GM12878 (cell line): ENCODE results near the gene FKBP1B. TPM values are rescaled to one million over a fixed set of nuclear protein-coding genes. Genes with fewer than 3 reads are reported as not detected.

Experiments used
- ATAC-seq: fragments of 200-7000 bp; cut with Tn5 transposase; 3 replicates; pipeline ENCODE4 v1.9.1; 2020; ENCODE audit warnings: mild to moderate bottlenecking, moderate library complexity
- BruUV-seq: library from RNA; stranded (reverse); fragments of 400-500 nt; replicated peaks from 2 replicates; lab custom pipeline; 2021; lab: Mats Ljungman, UMichigan
- CTCF ChIA-PET: fragments of 300-600 bp; sonication (Branson Sonifier 250); formaldehyde crosslinking; extraction: SDS; loops from one replicate; lab custom pipeline; 2021; ENCODE audit warnings: inconsistent platforms; lab: Yijun Ruan, JAX
- POLR2A ChIA-PET: fragments of 350-600 bp; formaldehyde crosslinking; extraction: SDS; loops from one replicate; lab custom pipeline; 2021; ENCODE audit warnings: inconsistent platforms; lab: Charles Lee
- RAD21 ChIA-PET: fragments of 300-600 bp; sonication (Branson Sonifier 250); formaldehyde crosslinking; loops from one replicate; lab custom pipeline; 2023; ENCODE audit warnings: antibody characterized with exemption; ENCODE audit not compliant: unreplicated experiment; lab: Charles Lee
- SMC1A ChIA-PET: fragments of 300-600 bp; sonication (Branson Sonifier 250); formaldehyde crosslinking; loops from one replicate; lab custom pipeline; 2023; ENCODE audit not compliant: unreplicated experiment, uncharacterized antibody; lab: Charles Lee
- DNase-seq: peaks from one replicate; pipeline ENCODE4 v3.0.0-alpha.2; 2011; ENCODE audit warnings: low read depth, low spot score
- FAIRE-seq: peaks from 3 replicates; lab custom pipeline; 2011; peaks lifted over from hg19 to GRCh38; lab: Jason Lieb, UNC
- H2AFZ ChIP-seq: 2 replicates; pipeline ENCODE4 v1.6.0; 2011; ENCODE audit warnings: low read depth, low read length, control low read depth; ENCODE audit not compliant: control insufficient read depth
- H3K27ac ChIP-seq: 2 replicates; pipeline ENCODE4 v1.5.1; 2011; ENCODE audit warnings: control low read depth; ENCODE audit not compliant: control insufficient read depth, insufficient read depth
- H3K27me3 ChIP-seq, 2 experiments: replicated peaks in 1 of 2; 2 replicates each; pipeline versions ENCODE4 v1.6.0 to v1.6.1; 2011; ENCODE audit warnings: low read length in 1 of 2; ENCODE audit not compliant: control insufficient read depth in 2 of 2, insufficient read depth in 2 of 2
- H3K36me3 ChIP-seq, 2 experiments: 2 replicates each; pipeline ENCODE4 v1.5.1; 2011; ENCODE audit warnings: low read length in 1 of 2; ENCODE audit not compliant: control insufficient read depth in 2 of 2, insufficient read depth in 2 of 2
- H3K4me1 ChIP-seq: 2 replicates; pipeline ENCODE4 v1.6.1; 2011; ENCODE audit warnings: mild to moderate bottlenecking, low read length, moderate library complexity, mixed read lengths; ENCODE audit not compliant: control insufficient read depth, insufficient read depth
- H3K4me2 ChIP-seq: 2 replicates; pipeline ENCODE4 v1.6.0; 2011; ENCODE audit warnings: control low read depth; ENCODE audit not compliant: control insufficient read depth, insufficient read depth
- H3K4me3 ChIP-seq: fragments of 200-600 bp; sonication (generic); 2 replicates; pipeline ENCODE4 v1.5.1; 2016
- H3K79me2 ChIP-seq: 2 replicates; pipeline ENCODE4 v1.6.0; 2011; ENCODE audit warnings: low read length; ENCODE audit not compliant: control insufficient read depth, insufficient read depth
- H3K9ac ChIP-seq: 2 replicates; pipeline ENCODE4 v1.8.0; 2011; ENCODE audit warnings: low read length, control low read depth, mixed read lengths; ENCODE audit not compliant: control insufficient read depth, insufficient read depth
- H3K9me3 ChIP-seq: replicated peaks from 3 replicates; pipeline ENCODE4 v1.5.1; 2011; ENCODE audit warnings: mild to moderate bottlenecking, low read length; ENCODE audit not compliant: control insufficient read depth, insufficient read depth
- H4K20me1 ChIP-seq: 2 replicates; pipeline ENCODE4 v1.6.0; 2011; ENCODE audit not compliant: control insufficient read depth, insufficient read depth
- MEF2B ChIP-seq: fragments of 450-650 bp; IDR thresholded peaks from 2 replicates; pipeline ENCODE4 v1.6.1; 2018; ENCODE audit warnings: mild to moderate bottlenecking, moderate library complexity; ENCODE audit not compliant: partially characterized antibody, poor library complexity, severe bottlenecking
- SMAD1 ChIP-seq: fragments of 450-650 bp; IDR thresholded peaks from 2 replicates; pipeline ENCODE4 v1.6.1; 2018; ENCODE audit warnings: mild to moderate bottlenecking, low read depth; ENCODE audit not compliant: partially characterized antibody
- SUPT20H ChIP-seq: IDR thresholded peaks from 2 replicates; pipeline ENCODE4 v1.6.1; 2011; ENCODE audit warnings: low read depth, mild to moderate bottlenecking, low read length, moderate library complexity, borderline replicate concordance; ENCODE audit not compliant: control insufficient read depth
- WGBS: methylation state at CpG from one replicate; pipeline ENCODE4 v1.1.6; 2016; ENCODE audit warnings: low lambda C conversion rate; ENCODE audit not compliant: insufficient replicate concordance, insufficient coverage; ENCODE audit errors: missing lambda C conversion rate; 5-methylcytosine and 5-hydroxymethylcytosine counted together
- in situ Hi-C: fragments of 300-500 bp; cut with MboI; formaldehyde crosslinking; loops from 9 replicates; pipeline ENCODE4 v1.14.3; 2018; ENCODE audit warnings: mixed read lengths
- intact Hi-C: fragments of 100-400 bp; cut with micrococcal nuclease; formaldehyde crosslinking; loops from one replicate; pipeline ENCODE4 v1.14.2; 2022; ENCODE audit not compliant: unreplicated experiment
- polyA plus RNA-seq, 11 experiments: library from polyadenylated mRNA; depleted of rRNA in 4 of 11; unstranded in 6 of 11; stranded (reverse) in 5 of 11; fragments of >200 nt; fragmentation: Nextera tagmentation in 4 of 11; fragmentation: Illumina TruSeq in 1 of 11; extraction: Ambion mirVana in 4 of 11; extraction: Trizol in 1 of 11; gene quantifications; 1 replicate in 1 of 11; 2 replicates in 10 of 11; pipeline versions ENCODE4 v1.2.1 to v1.2.3, GENCODE V29; 2011 to 2016; ENCODE audit warnings: inconsistent platforms in 2 of 11, missing spikeins in 2 of 11, low read depth in 1 of 11
- total RNA-seq, 4 experiments: library from RNA; depleted of rRNA in 3 of 4; stranded (reverse); fragments of >200 nt in 3 of 4; fragmentation: Illumina TruSeq in 1 of 4; extraction: Trizol in 1 of 4; gene quantifications; 2 replicates each; pipeline versions ENCODE4 v1.2.1 to v1.2.3, GENCODE V29; 2013 to 2021
- TF ChIP-seq, protein P1 (sequence below): fragments of 450-650 bp; IDR thresholded peaks from 2 replicates; pipeline ENCODE4 v1.6.1; 2016; ENCODE audit warnings: mild to moderate bottlenecking, moderate library complexity, borderline replicate concordance

FKBP1B gene
- total and polyA plus RNA-seq, 10 of the 15 experiments (the other 5 are each of a cell fraction or from before 2014, with no cell fraction given) = 0.18 to 0.53 (median 0.24) TPM

DNA sequence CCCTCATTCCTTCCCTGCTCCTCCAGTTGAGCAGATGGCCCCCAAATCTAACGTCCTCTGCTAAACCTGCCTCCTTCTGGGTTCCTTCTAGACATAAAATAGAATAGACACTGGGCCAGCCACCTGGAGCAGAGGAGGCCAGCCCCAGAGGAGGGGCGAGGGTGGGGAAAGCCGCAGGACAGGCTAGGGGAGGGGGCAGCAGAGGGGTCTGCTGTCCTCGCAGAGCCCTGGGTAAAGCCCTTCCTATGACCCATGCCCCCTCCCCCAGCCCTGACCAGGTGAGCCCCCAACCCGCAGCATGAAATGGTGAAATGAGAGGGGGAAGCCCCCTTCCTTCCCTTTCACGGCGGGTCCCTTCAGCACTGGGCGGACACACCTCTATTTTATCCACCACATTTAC lies 31.8 kb upstream of the FKBP1B start:
- ATAC-seq (no peak), DNase-seq (no peak), FAIRE-seq (no peak)
- Histone ChIP-seq H3K4me1 (no peaks in the 10 kb centered on the region), H3K27me3 (no peaks in the 10 kb centered on the region; a peak in 1 of 4 replicates), H3K9me3 (no peaks in the 10 kb centered on the region), H3K27ac (no peak overlapping the region), H3K9ac (no peak overlapping the region), H2AFZ (no peak overlapping the region), H3K4me3 (no peak overlapping the region), H3K79me2 (no peaks in the 10 kb centered on the region), H3K36me3 (peaks cover 0 to 4% of the 10 kb centered on the region in 2 experiments; a peak in 2 of 4 replicates), H4K20me1 (no peaks in the 10 kb centered on the region), H3K4me2 (no peak overlapping the region)
- ChIA-PET CTCF (no interaction called here), RAD21 (no interaction called here), POLR2A (no interaction called here), SMC1A (no interaction called here)
- in situ Hi-C loops = no loop called here
- intact Hi-C loops = no loop called here
- BruUV-seq = no TSS peak
- 60% methylated on average over 8 of the region's 8 CpGs for WGBS
- TF ChIP-seq SUPT20H (no peak), MEF2B (no peak), SMAD1 (no peak)
- TF ChIP-seq, protein P1, sequence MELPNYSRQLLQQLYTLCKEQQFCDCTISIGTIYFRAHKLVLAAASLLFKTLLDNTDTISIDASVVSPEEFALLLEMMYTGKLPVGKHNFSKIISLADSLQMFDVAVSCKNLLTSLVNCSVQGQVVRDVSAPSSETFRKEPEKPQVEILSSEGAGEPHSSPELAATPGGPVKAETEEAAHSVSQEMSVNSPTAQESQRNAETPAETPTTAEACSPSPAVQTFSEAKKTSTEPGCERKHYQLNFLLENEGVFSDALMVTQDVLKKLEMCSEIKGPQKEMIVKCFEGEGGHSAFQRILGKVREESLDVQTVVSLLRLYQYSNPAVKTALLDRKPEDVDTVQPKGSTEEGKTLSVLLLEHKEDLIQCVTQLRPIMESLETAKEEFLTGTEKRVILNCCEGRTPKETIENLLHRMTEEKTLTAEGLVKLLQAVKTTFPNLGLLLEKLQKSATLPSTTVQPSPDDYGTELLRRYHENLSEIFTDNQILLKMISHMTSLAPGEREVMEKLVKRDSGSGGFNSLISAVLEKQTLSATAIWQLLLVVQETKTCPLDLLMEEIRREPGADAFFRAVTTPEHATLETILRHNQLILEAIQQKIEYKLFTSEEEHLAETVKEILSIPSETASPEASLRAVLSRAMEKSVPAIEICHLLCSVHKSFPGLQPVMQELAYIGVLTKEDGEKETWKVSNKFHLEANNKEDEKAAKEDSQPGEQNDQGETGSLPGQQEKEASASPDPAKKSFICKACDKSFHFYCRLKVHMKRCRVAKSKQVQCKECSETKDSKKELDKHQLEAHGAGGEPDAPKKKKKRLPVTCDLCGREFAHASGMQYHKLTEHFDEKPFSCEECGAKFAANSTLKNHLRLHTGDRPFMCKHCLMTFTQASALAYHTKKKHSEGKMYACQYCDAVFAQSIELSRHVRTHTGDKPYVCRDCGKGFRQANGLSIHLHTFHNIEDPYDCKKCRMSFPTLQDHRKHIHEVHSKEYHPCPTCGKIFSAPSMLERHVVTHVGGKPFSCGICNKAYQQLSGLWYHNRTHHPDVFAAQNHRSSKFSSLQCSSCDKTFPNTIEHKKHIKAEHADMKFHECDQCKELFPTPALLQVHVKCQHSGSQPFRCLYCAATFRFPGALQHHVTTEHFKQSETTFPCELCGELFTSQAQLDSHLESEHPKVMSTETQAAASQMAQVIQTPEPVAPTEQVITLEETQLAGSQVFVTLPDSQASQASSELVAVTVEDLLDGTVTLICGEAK = no peak
